Stimulated activated CD4-positive, alpha-beta T cell treated with anti-CD3 and anti-CD28 coated beads, Interleukin-4, amount 100 ng/mL, for 1 hour (primary cell): ENCODE measurements around the gene MIS12.

Experiments used
- DNase-seq: peaks from one replicate; pipeline ENCODE4 v3.0.0-alpha.2; 2020

The MIS12 gene, protein sequence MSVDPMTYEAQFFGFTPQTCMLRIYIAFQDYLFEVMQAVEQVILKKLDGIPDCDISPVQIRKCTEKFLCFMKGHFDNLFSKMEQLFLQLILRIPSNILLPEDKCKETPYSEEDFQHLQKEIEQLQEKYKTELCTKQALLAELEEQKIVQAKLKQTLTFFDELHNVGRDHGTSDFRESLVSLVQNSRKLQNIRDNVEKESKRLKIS

GRCh38 chr17:5486206-5487124 lies at the start of gene MIS12:
TSS of gene MIS12 (plus strand) at chr17:5486566. CDS start at chr17:5488863, 2,297 bp downstream.
- peak; percentile 93 for DNase-seq

DNA sequence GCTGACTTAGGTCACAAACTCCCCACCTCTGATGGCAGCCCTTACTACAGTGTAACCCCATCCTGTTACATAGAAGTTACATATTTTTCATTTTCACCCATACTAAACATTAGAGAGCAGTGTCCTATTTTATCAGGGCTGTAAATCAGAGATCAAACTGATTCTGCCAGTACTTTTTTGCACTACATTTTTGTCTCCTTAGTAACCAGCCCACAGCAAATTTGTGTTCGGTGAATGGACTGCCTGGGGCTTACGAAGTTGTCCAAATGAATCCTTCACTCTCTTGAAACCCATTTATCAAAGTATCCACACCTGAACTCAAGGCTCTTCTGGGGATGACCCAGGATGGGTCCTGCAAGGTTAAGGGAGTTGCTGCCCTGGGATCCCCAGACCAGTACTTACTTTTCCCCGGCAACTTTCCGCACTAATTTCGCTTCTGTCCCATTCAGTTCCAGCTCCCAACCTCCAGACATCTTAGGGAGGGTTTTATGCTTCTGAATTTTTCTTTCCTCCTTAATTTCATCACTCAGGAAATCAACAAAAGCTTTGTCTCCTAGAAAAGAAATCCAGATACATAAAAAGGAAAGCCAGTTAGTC lies 48.5 kb upstream of the MIS12 start:
- no peak for DNase-seq

- peak; percentile 92 for DNase-seq
Measured at GRCh38 chr17:5438716-5439445, 47.5 kb upstream of the MIS12 start, which contains the start of gene C1QBP. TSS of gene C1QBP (minus strand) at chr17:5439155. CDS start at chr17:5439073, 82 bp downstream.

GRCh38 chr17:5439446-5439764 lies 47.0 kb upstream of the MIS12 start:
- DNase-seq, result no peak

GRCh38 chr17:5443728-5444127 lies 42.6 kb upstream of the MIS12 start:
- no peak for DNase-seq

- no peak for DNase-seq
Measured at GRCh38 chr17:5444209-5444608, 42.2 kb upstream of the MIS12 start.

- no peak for DNase-seq
Measured at GRCh38 chr17:5446786-5447185, 39.6 kb upstream of the MIS12 start.

- DNase-seq, result no peak
Measured at GRCh38 chr17:5464717-5465507, 21.5 kb upstream of the MIS12 start.

GRCh38 chr17:5466295-5466694 lies 20.1 kb upstream of the MIS12 start:
- no peak for DNase-seq

- DNase-seq, result no peak
Measured at GRCh38 chr17:5467416-5467815, 18.9 kb upstream of the MIS12 start.

DNA sequence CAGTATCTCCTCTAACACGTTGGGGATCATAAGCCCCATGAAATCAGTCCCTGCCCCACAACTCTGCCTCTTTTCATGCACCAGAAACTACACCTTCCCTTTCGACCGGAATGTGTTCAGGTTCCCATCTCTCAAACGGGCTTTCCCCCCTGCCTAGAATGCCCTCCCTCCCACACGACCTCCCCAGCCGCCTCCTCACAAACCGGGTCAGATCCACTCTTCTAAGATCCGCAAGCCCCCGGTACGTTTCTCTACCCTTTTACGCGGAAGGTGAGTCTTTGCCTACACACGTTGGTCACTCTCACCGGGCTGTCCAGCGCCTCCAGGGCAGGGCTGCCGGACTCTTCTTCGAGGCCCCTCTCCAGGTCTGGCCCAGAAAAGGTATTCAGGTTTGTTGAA lies 18.3 kb upstream of the MIS12 start:
- peak; percentile 40 for DNase-seq

DNA sequence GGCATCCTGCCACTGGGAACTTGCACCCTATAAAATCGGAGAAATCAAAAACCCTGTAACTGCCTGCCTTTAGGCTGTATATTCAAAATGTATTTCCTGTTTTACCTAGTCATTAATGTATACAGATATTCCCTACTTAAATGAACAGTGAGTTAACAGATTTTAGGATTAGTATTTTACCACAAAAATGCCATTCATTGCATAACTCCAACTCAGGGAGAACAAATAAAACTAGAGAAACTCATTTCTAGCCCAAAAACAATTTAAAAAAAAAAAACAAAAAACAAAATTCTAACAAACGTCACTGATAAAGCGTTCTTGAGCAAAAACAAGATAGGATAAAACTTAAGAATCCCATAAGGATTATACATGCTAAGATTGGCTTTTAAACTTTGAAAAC lies 13.9 kb upstream of the MIS12 start:
- no peak for DNase-seq

DNA sequence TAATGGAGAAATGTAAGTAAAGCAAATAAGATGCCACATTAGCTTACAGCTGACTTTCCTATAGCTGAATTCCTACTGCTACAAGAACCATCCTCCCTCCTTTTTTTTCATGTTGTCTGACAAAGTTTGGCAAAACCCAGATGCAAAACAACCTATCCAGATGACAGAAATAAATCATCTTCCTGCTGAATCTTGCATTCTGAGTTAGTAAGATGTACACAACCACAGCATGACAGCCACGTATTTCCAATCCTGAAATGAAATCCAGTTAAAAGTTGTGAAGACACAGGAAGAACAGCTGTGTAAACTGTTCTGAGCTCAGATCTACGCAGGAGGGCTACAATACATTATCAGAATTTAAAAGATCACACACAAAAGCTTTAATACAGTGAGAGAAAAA lies 12.5 kb upstream of the MIS12 start:
- no peak for DNase-seq

DNA sequence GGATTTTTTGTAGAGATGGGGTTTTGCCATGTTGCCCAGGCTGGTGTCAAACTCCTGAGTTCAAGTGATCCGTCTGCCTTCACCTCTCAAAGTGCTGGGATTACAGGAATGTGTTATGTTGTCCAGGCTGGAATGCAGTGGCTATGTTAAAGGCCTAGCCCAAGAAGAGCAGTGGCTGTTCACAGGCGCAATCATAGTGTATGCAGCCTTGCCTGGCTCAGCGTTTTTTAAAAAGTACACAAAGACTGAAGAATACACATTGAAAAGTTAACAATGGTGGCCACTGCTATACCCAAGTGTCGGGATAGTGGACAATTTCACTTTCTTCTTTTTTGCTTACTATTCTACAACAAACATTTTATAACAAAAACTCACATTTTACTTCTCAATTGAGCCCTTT lies 7.4 kb upstream of the MIS12 start:
- DNase-seq, result no peak

DNA sequence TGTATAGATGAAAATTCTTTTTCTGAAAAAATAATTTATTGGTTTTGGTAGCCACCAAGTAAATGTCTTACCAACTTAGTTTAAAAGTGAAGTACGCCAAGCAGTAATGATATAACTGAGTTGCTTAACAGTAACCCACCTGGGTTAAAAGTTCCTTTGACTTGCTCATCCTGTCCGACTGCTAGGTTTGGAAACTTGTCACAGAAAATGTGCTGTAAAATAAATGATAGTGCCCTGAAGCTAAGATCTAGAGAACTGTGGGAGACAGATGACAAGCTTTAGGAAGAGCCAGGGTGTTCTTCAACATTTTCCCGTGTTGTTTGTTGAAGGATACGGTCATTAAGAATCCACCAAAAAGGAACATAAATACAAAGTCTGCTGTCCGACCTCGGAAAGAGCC lies 5.4 kb upstream of the MIS12 start:
- DNase-seq, result no peak

GRCh38 chr17:5481451-5481850 lies 4.9 kb upstream of the MIS12 start:
- DNase-seq, result no peak

GRCh38 chr17:5485270-5486205 lies 828 bp upstream of the MIS12 start, which contains the start of gene DERL2:
TSS of gene DERL2 (minus strand) at chr17:5486178. CDS start at chr17:5486161, 17 bp downstream.
- DNase-seq, result no peak

DNA sequence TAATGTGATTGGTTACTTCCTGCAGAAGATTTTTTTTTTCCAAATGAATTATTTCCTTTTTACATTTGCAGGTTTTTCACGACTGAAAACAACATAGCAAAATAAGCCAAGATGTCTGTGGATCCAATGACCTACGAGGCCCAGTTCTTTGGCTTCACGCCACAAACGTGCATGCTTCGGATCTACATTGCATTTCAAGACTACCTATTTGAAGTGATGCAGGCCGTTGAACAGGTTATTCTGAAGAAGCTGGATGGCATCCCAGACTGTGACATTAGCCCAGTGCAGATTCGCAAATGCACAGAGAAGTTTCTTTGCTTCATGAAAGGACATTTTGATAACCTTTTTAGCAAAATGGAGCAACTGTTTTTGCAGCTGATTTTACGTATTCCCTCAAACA lies 2.4 kb downstream of the MIS12 start:
- DNase-seq, result no peak

- DNase-seq, result no peak
Measured at GRCh38 chr17:5492970-5493369, 6.6 kb downstream of the MIS12 start.

GRCh38 chr17:5499476-5500231 lies 13.3 kb downstream of the MIS12 start:
- no peak for DNase-seq

DNA sequence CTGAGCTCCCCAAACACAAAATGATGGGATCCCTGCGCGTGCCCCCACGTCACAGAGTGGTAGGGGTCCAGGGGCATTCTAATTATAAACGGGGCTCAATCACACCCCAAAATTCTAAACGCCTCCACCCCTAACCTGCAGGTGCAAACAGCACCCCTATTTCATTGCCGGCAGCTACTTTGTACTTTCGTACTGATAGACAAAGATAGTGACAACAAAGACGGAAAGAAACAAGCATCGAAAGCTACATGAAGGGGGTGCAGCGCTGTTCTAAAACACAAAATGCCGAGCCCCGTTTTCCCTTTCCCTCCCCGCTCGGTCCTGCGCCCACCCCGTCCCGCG lies 13.9 kb downstream of the MIS12 start:
- peak; percentile 11 for DNase-seq
